ENCODE data around the gene CCNL2. TPM values are rescaled to one million over a fixed set of nuclear protein-coding genes. Genes with fewer than 3 reads are reported as not detected.
A peak's percentile ranks its signal among the peaks of the same experiment; 100 is the strongest.

CCNL2 gene
- total RNA-seq, 1 donor from 2014 or later = 49.4 TPM

DNA sequence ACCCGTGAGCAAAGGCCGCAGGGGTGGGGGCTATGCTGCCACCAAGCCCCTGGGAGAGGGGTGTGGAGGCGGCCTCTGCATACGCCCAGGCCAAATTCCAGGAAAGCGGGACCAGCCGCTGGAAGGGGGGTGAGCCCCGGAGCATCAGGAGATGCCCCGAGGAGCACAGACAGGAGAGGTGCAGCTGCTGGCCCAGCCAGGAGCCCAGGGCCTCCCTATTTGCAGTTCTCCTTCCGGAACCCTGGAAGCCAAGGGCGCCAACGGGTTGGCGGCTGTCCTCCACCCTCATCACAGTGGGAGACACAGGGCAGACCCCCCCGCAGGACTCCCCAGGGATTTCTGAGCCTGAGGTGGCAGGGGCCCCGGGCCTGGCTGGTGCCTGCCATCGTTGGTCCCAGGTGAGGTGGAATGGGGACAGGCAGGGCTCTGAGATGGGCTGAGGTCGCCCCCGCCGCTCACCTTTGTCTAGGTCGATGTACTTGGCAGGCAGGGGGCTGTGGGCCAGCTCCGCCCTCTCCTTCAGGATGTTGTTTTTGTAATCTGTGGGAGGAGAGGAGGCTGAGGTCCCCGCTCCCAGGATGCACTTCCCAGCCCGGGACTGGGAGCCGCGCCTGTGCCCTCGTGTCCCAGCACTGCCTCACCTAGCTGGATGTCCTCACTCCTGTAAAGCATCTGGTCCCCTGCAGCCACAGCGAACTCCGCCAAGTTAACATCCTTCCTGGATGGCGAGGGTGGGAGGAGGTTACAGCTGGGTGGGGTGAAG is 45.6 kb downstream of the CCNL2 start:
- DNase-seq (ENCODE audit: missing footprints) (peak; percentile 60), ATAC-seq (no peak)
- intact Hi-C loops (cut with DNase I) = no loop called here

- peak; percentile 57 for DNase-seq (ENCODE audit: missing footprints)
These were observed 46.2 kb downstream of the CCNL2 start for GRCh38 chr1:1352786-1353388.

DNA sequence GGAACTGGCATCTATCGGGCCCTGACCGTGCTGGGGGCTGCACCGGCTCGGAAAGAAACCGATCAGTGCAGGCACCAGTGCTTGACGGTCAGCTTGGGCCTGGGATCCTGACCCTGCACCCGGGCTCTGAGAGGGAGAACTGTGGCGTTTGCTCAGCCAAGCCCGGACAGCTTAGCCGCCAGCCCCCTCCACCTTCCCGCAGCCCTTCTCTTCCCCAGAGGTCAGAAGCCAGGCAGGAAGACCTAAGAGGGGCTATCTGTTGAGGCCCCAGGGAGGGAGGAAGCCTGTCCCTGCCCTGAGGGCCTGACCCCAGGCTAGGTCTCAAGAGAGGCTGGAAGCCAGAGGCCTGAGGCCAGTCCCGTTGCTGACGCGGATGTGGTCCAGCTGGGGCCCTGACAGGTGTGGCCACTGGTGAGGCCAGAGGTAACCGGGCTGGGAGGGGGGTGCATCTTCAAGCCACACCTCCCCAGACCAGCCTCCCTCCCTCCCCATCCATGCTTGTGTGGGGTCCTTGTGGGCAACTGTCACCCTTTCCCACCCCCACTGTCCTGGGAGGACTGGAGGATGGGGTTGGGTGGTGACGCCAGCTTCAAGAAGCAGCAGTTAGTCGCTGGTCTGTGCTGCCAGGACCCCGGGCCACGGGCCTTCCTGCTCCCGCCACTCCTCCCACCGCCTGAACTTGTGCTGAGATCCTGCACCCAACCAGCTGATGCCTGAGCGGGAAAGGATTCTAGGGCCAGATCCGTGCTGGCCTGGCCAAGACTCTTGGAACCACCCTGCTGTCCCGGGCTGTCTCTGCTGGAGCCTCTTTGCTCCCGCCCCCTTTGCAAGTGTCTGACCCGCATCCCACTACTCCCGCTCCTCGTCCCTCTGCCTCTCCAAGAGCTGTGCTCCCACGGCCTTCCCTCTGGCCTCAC is 47.4 kb downstream of the CCNL2 start:
- DNase-seq (ENCODE audit: missing footprints) (peak; percentile 83), ATAC-seq (peak; percentile 50)
- intact Hi-C loops (cut with DNase I) = loop anchor here (1.0 kb wide), 1 partner anchor 22 kb away; no protein-coding TSS in a partner anchor

More at GRCh38 chr1:1352786-1353388, 46.2 kb downstream of the CCNL2 start:
- intact Hi-C loops (cut with DNase I) = loop anchor here (1.0 kb wide), 1 partner anchor 20 kb away; no protein-coding TSS in a partner anchor
- no peak for ATAC-seq

- ATAC-seq = peak; percentile 29
- DNase-seq (ENCODE audit: missing footprints) = peak; percentile 87
- intact Hi-C loops (cut with DNase I) = loop anchor here (2.0 kb wide), 2 partner anchors 23 to 41 kb away; partner anchors contain the start of gene PUSL1
These were observed 49.7 kb downstream of the CCNL2 start, which contains the start of gene DVL1 for GRCh38 chr1:1349256-1350012. Gene DVL1 (minus strand): TSS chr1:1349418. CDS start chr1:1349065, 353 bp downstream.

DNA sequence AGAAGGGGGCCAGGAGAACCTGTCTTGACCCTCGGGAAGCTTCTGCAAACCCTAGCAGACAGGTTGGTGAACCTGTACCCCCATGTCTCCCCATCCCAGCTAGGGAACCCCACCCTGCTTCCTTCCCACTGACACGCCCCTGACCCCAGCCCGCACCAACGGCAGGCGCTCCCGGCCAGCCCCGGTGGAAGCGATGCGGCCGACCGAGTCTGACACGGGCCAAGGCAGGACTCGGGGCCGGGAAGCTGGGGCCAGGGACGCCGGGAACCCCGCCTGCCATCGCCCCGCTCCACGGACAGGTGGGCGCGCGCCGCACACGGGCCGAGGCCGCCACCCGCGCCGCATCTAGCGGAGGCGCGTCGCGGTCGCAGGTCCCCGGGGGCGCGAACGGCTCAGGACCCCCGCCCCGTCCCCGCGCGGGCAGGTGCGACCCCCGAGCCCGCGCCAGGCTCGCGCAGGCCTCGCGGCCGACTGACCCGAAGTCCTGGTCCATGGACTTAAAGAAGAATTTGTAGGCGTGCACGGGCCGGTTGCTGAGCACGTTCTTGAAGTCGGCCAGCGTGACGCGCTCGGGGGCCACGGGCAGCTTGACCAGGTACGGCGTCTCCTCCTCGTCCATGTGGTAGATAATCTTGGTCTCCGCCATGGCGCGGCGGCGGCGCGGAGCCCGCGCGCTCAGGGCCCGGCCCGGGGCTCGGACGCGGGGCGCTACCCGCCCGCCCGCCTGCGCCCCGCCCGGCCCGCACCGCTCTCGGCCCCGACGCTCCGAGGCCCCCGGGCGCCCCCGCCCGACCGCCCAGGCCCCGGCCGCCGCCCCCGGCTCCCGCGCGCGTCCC is 50.5 kb downstream of the CCNL2 start:
- intact Hi-C loops (cut with DNase I) = loop anchor here (2.0 kb wide), 2 partner anchors 24 to 40 kb away; partner anchors contain the start of gene PUSL1
- ATAC-seq = no peak
- peak; percentile 80 for DNase-seq (ENCODE audit: missing footprints)

GRCh38 chr1:1347663-1348419 is 51.3 kb downstream of the CCNL2 start:
- intact Hi-C loops (cut with DNase I) = loop anchor here (2.0 kb wide), 3 partner anchors 23 to 39 kb away; partner anchors contain the start of genes CPTP, INTS11 and PUSL1
- DNase-seq (ENCODE audit: missing footprints) = peak; percentile 67
- peak; percentile 25 for ATAC-seq

DNA sequence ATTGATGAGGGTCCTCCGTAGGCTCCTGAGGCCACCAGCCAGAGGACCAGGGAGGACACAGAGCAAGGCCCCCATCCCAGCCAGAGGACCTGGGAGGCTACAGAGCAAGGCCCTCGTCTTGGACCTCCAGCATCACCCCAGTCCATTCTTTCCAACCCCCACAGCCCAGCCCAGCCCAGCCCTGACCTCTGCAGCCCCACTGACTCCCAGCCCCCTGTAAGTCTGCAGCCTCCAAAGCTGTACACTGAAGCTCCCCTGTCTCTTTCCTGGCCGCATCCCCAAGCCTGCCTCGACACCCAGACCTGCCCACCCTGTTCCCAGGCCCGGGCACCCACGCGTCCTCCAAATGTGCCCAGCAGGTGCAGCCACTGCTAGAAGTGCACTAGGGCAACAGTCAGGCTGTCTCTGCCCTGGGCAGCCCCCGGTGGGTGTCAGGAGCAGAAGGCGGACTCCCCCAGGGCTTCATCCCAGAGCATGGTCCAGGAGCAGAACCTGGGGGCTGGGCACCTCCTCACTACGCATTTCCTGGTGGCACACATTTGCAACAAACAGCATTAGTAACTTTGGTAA is 52.0 kb downstream of the CCNL2 start:
- peak; percentile 49 for DNase-seq (ENCODE audit: missing footprints)
- no peak for ATAC-seq
- intact Hi-C loops (cut with DNase I) = loop anchor here (2.0 kb wide), 1 partner anchor 22 kb away; the partner anchor contains the start of genes CPTP and INTS11

DNA sequence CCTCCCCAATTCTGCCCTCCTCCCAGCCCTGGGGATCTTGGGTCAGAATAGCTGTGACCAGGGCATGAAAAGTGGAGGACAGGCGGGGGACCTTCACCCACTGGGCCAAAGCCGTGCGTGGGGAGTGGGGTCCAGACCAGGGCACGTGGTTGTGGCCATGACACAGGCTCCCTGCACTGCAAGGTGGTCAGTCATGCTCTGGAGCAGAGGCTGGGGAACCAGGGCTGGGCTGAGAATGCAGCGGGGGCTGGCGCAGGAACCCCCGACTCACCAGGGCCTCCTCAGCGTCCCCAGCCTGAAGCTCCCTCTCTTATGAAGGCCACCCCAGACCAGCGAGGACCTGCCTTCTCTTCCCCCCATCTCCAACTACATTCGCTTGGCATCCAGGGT is 52.6 kb downstream of the CCNL2 start:
- intact Hi-C loops (cut with DNase I) = loop anchor here (2.0 kb wide), 1 partner anchor 22 kb away; the partner anchor contains the start of genes CPTP and INTS11
- ATAC-seq = no peak
- DNase-seq (ENCODE audit: missing footprints) = peak; percentile 32

DNA sequence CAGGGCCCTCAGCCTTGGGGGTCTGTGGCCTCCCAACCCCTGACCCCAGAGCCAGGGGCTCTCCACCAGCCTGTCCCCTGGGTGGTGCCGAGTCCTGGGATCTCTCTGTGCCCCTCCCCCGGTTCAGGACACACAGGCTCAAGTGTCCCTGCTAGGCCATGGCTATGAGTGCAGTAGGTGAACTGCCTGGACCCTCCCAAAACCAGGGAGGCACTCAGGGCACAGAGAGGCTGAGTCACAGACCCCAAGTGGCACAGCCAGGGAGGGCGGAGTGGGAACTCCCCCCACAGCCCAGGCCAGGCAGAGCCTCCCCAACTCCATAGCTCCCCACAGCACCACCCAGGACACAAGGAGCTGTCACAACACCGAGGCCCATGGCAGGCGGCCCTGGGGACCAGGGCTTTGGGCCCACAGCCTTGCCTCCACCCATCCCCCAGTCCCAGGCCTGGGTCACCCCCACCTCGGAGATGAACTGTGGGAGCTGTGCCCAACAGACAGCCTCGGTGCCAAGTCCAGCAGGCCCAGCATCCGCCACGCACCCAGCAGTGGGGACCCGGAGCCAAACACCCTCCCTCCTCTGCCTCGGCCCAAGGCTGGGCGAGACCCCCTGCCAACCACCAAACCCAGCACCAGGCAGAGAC is 53.2 kb downstream of the CCNL2 start:
- DNase-seq (ENCODE audit: missing footprints) (peak; percentile 60), ATAC-seq (no peak)
- intact Hi-C loops (cut with DNase I) = loop anchor here (2.0 kb wide), 1 partner anchor 21 kb away; the partner anchor contains the start of genes CPTP and INTS11

DNA sequence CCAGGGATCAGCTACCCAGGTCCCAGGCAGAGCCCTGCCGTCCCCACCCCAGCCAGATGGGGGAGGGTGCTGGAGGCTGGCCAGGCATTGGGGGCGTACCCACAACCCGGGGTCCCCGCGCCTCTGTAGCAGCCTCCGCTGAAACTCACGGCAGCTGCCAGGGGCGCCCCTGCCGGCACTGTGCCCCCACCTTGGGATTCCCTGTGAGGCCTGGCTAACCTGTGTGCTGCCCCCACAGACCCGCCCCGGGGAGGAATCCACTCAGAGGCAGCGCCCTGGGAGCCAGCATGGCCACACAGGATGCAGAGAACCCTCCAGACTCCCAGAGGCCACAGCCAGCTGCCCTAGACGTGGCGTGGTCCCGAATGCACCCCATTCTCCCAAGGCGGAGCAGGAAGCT is 53.8 kb downstream of the CCNL2 start:
- DNase-seq (ENCODE audit: missing footprints) (peak; percentile 59), ATAC-seq (no peak)
- intact Hi-C loops (cut with DNase I) = no loop called here

DNA sequence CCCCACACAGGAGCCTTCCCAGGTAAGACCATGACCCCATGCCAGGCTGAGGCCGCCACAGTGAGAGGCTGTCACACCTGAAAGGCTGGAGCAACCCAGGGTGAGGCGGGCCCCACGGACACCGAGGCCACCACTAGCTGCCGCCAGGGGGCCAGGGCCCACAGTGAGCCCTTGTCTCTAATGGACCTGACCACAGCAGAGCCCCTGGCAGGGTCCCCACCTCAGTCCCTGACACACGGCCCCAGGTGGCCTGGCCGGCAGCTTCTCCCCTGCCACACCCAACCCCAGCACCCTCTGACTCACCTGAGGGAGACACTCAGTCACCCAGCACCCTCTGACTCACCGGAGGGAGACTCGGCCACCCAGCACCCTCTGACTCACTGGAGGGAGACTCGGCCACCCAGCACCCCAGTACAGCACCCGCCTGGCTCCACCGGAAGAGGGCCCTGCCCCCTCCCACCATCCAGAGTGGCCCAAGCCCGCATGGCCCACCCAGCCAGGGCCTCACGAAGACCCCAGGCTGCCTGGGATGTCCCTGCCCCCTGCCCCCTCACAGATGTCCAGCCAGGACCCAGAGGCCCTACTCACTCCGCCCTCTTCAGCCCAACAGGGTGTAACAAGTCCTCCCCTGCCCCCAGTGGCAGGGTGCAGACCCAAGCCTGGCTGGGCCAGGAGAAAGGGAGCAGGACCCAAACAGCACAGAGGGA is 54.3 kb downstream of the CCNL2 start:
- intact Hi-C loops (cut with DNase I) = no loop called here
- ATAC-seq (no peak), DNase-seq (ENCODE audit: missing footprints) (peak; percentile 56)

DNA sequence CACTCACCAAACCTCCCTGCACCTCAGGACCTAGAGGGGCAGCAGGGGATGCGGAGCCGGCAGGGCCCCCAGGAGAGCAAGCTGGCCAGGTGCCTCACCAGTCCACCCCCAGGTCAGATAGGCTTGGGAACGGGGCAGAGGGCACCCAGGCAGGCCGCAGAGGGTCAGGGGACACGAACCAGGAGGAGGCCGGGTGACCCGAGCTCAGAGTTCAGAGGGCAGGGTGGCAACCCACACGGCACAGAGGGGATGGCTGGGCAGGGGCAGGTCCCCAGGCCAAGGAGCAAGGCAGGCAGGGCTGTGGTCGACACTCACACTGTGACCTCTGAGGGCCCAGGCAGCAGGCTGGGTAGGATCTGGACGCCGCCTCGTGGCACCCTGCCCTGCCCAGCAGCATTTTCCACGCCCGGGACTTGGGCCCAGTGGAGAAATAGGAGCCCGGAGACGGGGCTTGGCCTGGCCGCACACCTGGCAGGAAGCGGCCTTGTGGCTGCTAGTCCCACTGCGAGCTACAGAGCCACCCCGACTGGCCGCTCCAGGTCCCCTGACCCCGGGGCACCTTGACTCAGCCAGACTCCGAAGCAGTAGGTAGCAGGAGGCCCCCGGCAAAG is 55.2 kb downstream of the CCNL2 start:
- DNase-seq (ENCODE audit: missing footprints) = peak; percentile 67
- ATAC-seq = peak; percentile 23
- intact Hi-C loops (cut with DNase I) = no loop called here

DNA sequence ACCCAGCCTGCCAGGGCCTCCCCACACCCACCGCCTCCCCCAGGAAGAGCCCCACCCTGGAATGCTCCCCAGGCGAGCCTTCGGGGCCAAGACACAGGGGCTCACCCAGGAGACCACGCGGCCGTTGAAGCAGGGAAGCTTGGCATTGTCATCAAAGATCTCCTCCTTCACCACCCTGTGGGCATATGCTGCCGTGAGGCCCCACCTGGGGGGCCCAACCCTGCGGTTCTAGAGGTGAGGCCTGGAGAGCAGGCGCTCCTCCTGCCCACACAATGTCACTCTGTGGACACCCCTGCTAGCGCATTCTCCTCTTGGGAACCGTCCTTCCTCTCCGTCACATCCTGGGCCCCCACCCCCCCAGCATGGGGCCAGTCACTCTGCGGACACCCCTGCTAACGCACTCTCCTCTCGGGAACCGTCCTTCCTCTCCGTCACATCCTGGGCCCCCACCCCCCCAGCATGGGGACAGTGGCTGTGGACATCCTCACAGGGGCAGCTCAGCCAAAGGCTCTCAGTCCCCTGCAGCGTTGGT is 56.5 kb downstream of the CCNL2 start:
- intact Hi-C loops (cut with DNase I) = no loop called here
- ATAC-seq (no peak), DNase-seq (ENCODE audit: missing footprints) (no peak)

GRCh38 chr1:1342061-1342562 is 57.0 kb downstream of the CCNL2 start:
- ATAC-seq (no peak), DNase-seq (ENCODE audit: missing footprints) (no peak)
- intact Hi-C loops (cut with DNase I) = no loop called here
